GM12878 (cell line): ENCODE results near the gene PAX2. TPM values are rescaled to one million over a fixed set of nuclear protein-coding genes. Genes with fewer than 3 reads are reported as not detected.

Source experiments
- CBX3 ChIP-seq: fragments of 200-600 bp; sonication (generic); IDR thresholded peaks from 2 replicates; pipeline ENCODE4 v1.6.1; 2016; ENCODE audit warnings: low read depth, borderline replicate concordance
- CUX1 ChIP-seq: IDR thresholded peaks from 2 replicates; pipeline ENCODE4 v1.6.1; 2012; ENCODE audit warnings: improper control_type of control experiment, low read depth, low read length; ENCODE audit not compliant: insufficient replicate concordance
- DPF2 ChIP-seq: fragments of 450-650 bp; IDR thresholded peaks from 2 replicates; pipeline ENCODE4 v1.6.1; 2017; ENCODE audit warnings: mild to moderate bottlenecking
- HDAC6 ChIP-seq: fragments of 200-600 bp; sonication (generic); IDR thresholded peaks from one replicate; pipeline ENCODE4 v1.8.0; 2017; ENCODE audit warnings: antibody characterized with exemption; ENCODE audit not compliant: unreplicated experiment
- KLF5 ChIP-seq: fragments of 450-650 bp; IDR thresholded peaks from 2 replicates; pipeline ENCODE4 v1.6.1; 2014; ENCODE audit warnings: mild to moderate bottlenecking; ENCODE audit not compliant: partially characterized antibody
- MLLT1 ChIP-seq: fragments of 450-650 bp; IDR thresholded peaks from 2 replicates; pipeline ENCODE4 v1.6.1; 2016; ENCODE audit warnings: mild to moderate bottlenecking
- NFIC ChIP-seq: IDR thresholded peaks from 2 replicates; pipeline ENCODE4 v1.6.1; 2012; ENCODE audit warnings: low read depth, mild to moderate bottlenecking, inconsistent platforms, low read length, moderate library complexity
- NFYA ChIP-seq: IDR thresholded peaks from 2 replicates; pipeline ENCODE4 v1.6.1; 2011; ENCODE audit warnings: low read depth, mild to moderate bottlenecking, low read length, improper control_type of control experiment, borderline replicate concordance
- NRF1 ChIP-seq: conservative IDR thresholded peaks from 2 replicates; pipeline ENCODE4 v1.6.1; 2011; ENCODE audit warnings: mild to moderate bottlenecking, low read depth, low read length, improper control_type of control experiment
- REST ChIP-seq: IDR thresholded peaks from 2 replicates; pipeline ENCODE4 v1.6.1; 2012; ENCODE audit warnings: mild to moderate bottlenecking, low read depth, low read length
- ZNF24 ChIP-seq: fragments of 450-650 bp; IDR thresholded peaks from 2 replicates; pipeline ENCODE4 v1.6.1; 2017; ENCODE audit warnings: antibody characterized with exemption, mild to moderate bottlenecking
- polyA plus RNA-seq, 11 experiments: library from polyadenylated mRNA; depleted of rRNA in 4 of 11; unstranded in 6 of 11; stranded (reverse) in 5 of 11; fragments of >200 nt; fragmentation: Nextera tagmentation in 4 of 11; fragmentation: Illumina TruSeq in 1 of 11; extraction: Ambion mirVana in 4 of 11; extraction: Trizol in 1 of 11; gene quantifications; 1 replicate in 1 of 11; 2 replicates in 10 of 11; pipeline versions ENCODE4 v1.2.1 to v1.2.3, GENCODE V29; 2011 to 2016; ENCODE audit warnings: inconsistent platforms in 2 of 11, missing spikeins in 2 of 11, low read depth in 1 of 11
- total RNA-seq, 4 experiments: library from RNA; depleted of rRNA in 3 of 4; stranded (reverse); fragments of >200 nt in 3 of 4; fragmentation: Illumina TruSeq in 1 of 4; extraction: Trizol in 1 of 4; gene quantifications; 2 replicates each; pipeline versions ENCODE4 v1.2.1 to v1.2.3, GENCODE V29; 2013 to 2021

PAX2 gene
- total and polyA plus RNA-seq, 10 of the 15 experiments (the other 5 are each of a cell fraction or from before 2014, with no cell fraction given) = not detected

- no peak for TF ChIP-seq ZNF24
- no peak for TF ChIP-seq MLLT1
- no peak for TF ChIP-seq NFYA
- TF ChIP-seq CUX1 = no peak
- no peak for TF ChIP-seq NFIC
- TF ChIP-seq CBX3 = no peak
- TF ChIP-seq REST = no peak
- TF ChIP-seq HDAC6 = no peak
- no peak for TF ChIP-seq DPF2
- no peak for TF ChIP-seq KLF5
- TF ChIP-seq NRF1 = no peak
Measured at GRCh38 chr10:100718197-100718742, 27.1 kb upstream of the PAX2 start (continued).
